BJ (cell line): ENCODE results near the gene HCRTR1. TPM values are rescaled to one million over a fixed set of nuclear protein-coding genes. Genes with fewer than 3 reads are reported as not detected.

Source experiments
- CTCF ChIA-PET: fragments of 350-600 bp; formaldehyde crosslinking; extraction: SDS; loops from one replicate; lab custom pipeline; 2021; ENCODE audit warnings: antibody characterized with exemption, inconsistent platforms; lab: Yijun Ruan, JAX
- POLR2A ChIA-PET: fragments of 300-600 bp; sonication (Branson Sonifier 250); formaldehyde crosslinking; extraction: SDS; loops from one replicate; lab custom pipeline; 2021; ENCODE audit warnings: antibody characterized with exemption; lab: Charles Lee
- DNase-seq: peaks from one replicate; pipeline ENCODE4 v3.0.0-alpha.2; 2011; ENCODE audit warnings: low read depth
- H3K27me3 ChIP-seq: 2 replicates; pipeline ENCODE4 v1.6.0; 2011; ENCODE audit warnings: low read length; ENCODE audit not compliant: control insufficient read depth, insufficient read depth
- H3K36me3 ChIP-seq: 2 replicates; pipeline ENCODE4 v1.5.1; 2011; ENCODE audit warnings: low read length; ENCODE audit not compliant: control insufficient read depth, insufficient read depth
- H3K4me3 ChIP-seq: 2 replicates; pipeline ENCODE4 v1.5.1; 2011; ENCODE audit warnings: low read depth, mild to moderate bottlenecking, control low read depth, low read length
- CTCF ChIP-seq: IDR thresholded peaks from 2 replicates; pipeline ENCODE4 v1.5.1; 2011; ENCODE audit warnings: low read depth, mild to moderate bottlenecking, control low read depth, inconsistent platforms, low read length, moderate library complexity; ENCODE audit not compliant: insufficient read depth
- polyA plus RNA-seq: library from polyadenylated mRNA; depleted of rRNA; stranded (reverse); fragments of >200 nt; gene quantifications from 2 replicates; pipeline ENCODE4 v1.2.3, GENCODE V29; 2011

The HCRTR1 gene
- polyA plus RNA-seq, 1 experiment = not detected

- Histone ChIP-seq H3K27me3 (no peaks in the 10 kb centered on the region), H3K36me3 (peaks cover 54% of the 10 kb centered on the region), H3K4me3 (no peak overlapping the region)
- DNase-seq = no peak
- ChIA-PET POLR2A (interaction anchor here (0.6 kb wide), 1 partner anchor 50 kb away, joined by 3 read pairs; no protein-coding TSS in a partner anchor), CTCF (interaction anchor here (0.6 to 6.8 kb wide), 18 partner anchors 10 to 308 kb away, joined by 3 to 46 read pairs (median 8); partner anchors contain the start of gene COL16A1)
- TF ChIP-seq CTCF = no peak
Observed at GRCh38 chr1:31664528-31664927, 47.0 kb downstream of the HCRTR1 start.

GRCh38 chr1:31665234-31665878, 47.9 kb downstream of the HCRTR1 start:
- POLR2A ChIA-PET = no interaction called here

GRCh38 chr1:31666263-31666963, 48.9 kb downstream of the HCRTR1 start:
- POLR2A ChIA-PET = interaction anchor here (0.6 kb wide), 1 partner anchor 126 kb away, joined by 4 read pairs; no protein-coding TSS in a partner anchor
- DNase-seq = no peak

More at GRCh38 chr1:31665234-31665878, 47.9 kb downstream of the HCRTR1 start:
- CTCF ChIA-PET = interaction anchor here (1.1 to 6.8 kb wide), 11 partner anchors 10 to 299 kb away, joined by 3 to 46 read pairs (median 8); partner anchors contain the start of gene COL16A1
- DNase-seq = no peak
- no peak for TF ChIP-seq CTCF
- Histone ChIP-seq H3K27me3 (no peaks in the 10 kb centered on the region), H3K36me3 (peaks cover 53% of the 10 kb centered on the region), H3K4me3 (no peak overlapping the region)

GRCh38 chr1:31667065-31667785, 49.7 kb downstream of the HCRTR1 start:
- Histone ChIP-seq H3K36me3 (peaks cover 47% of the 10 kb centered on the region), H3K4me3 (no peak overlapping the region), H3K27me3 (no peaks in the 10 kb centered on the region)
- no peak for DNase-seq
- TF ChIP-seq CTCF = no peak
- ChIA-PET POLR2A (no interaction called here), CTCF (interaction anchor here (0.6 to 6.8 kb wide), 8 partner anchors 18 to 442 kb away, joined by 3 to 46 read pairs (median 6); no protein-coding TSS in a partner anchor)

More at GRCh38 chr1:31666263-31666963, 48.9 kb downstream of the HCRTR1 start:
- H3K27me3 ChIP-seq = no peaks in the 10 kb centered on the region
- H3K4me3 ChIP-seq = no peak overlapping the region
- no peak for TF ChIP-seq CTCF
- CTCF ChIA-PET = interaction anchor here (0.6 to 6.8 kb wide), 9 partner anchors 19 to 443 kb away, joined by 3 to 46 read pairs (median 4); no protein-coding TSS in a partner anchor
- peaks cover 51% of the 10 kb centered on the region for H3K36me3 ChIP-seq
